Astrocyte of the spinal cord (primary cell): Measurements from ENCODE around the gene ATG14.

Experiments
- DNase-seq: peaks from one replicate; pipeline ENCODE4 v3.0.0; 2011; ENCODE audit warnings: low read depth, low spot score
- H3K4me3 ChIP-seq: 2 replicates; pipeline ENCODE4 v1.5.1; 2011; ENCODE audit warnings: low read depth, mild to moderate bottlenecking, low read length, moderate library complexity
- CTCF ChIP-seq: IDR thresholded peaks from 2 replicates; pipeline ENCODE4 v1.5.1; 2012; ENCODE audit warnings: low read depth, mild to moderate bottlenecking, low read length, inconsistent platforms
- in situ Hi-C: cut with HindIII; loops from 2 replicates; pipeline ENCODE4 v1.10.0; 2017; ENCODE audit warnings: low sequenced_read_pairs

Gene ATG14

DNA sequence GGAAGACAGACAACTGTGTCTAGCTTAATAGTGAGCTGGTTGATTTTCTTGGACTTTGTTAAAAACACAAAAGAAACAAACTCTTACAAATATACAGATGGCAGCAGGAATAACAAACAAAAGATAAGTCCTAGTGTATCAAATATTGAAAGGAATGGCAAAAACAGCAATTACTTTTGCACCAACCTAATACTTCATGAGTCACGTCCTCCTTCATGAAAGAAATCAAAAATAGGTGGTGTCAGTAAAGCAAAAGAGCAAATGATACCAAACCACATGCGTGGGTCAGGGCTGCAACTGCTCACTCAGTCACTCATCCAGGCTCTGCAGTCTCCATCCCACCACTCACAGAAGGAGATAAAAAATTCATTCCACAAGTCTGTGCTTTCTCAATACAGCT lies 11.8 kb downstream of the ATG14 start:
- no peak for TF ChIP-seq CTCF
- in situ Hi-C loops = no loop called here
- H3K4me3 ChIP-seq = no peak overlapping the region
- DNase-seq = no peak

- TF ChIP-seq CTCF = no peak
- no peak overlapping the region for H3K4me3 ChIP-seq
- no peak for DNase-seq
- in situ Hi-C loops = no loop called here
Observed at GRCh38 chr14:55399183-55399582, 12.4 kb downstream of the ATG14 start.

- no peak for TF ChIP-seq CTCF
- in situ Hi-C loops = no loop called here
- H3K4me3 ChIP-seq = no peak overlapping the region
- peak; percentile 96 for DNase-seq
Observed at GRCh38 chr14:55398679-55399078, 13.0 kb downstream of the ATG14 start.

DNA sequence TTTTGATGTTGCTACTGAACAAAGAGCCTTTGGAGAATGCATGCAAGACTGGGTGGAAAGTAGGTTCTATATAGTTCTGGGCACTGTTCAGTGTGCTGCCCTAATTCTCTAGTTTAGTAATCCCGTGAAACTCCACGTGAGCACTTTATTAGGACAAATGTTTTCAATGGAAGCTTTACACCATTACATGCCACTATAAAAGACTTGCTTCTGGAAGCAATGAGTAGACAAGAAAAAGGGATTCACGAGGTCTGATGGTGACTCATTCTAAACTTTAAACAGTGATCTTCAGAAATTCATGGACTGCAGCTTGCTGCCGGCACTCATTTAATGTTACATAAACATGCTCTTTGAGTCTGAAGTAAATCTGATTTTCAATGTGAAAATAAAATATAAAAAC lies 22.3 kb downstream of the ATG14 start:
- peak; percentile 80 for DNase-seq
- in situ Hi-C loops = no loop called here
- H3K4me3 ChIP-seq = no peak overlapping the region
- TF ChIP-seq CTCF = no peak

DNA sequence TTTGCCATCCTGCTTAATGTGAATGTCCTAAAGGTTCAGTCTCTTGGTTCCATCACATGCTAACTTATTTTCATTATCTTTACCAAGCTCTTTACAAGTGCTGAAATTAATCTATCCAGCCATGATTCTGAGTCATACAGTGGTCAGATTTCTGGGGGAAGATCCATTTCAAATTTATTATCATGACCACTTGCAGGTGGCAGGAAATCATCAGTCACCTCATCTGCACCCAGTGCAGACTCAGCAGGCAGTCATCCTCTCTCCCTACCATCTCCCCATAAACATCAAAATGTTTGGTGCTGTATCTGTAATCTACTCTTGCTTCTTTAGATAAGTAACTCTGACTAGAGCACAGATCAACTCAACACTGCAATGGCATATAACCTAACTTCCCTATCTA lies 23.5 kb downstream of the ATG14 start:
- H3K4me3 ChIP-seq = no peak overlapping the region
- in situ Hi-C loops = no loop called here
- TF ChIP-seq CTCF = no peak
- DNase-seq = peak; percentile 51

- no peak overlapping the region for H3K4me3 ChIP-seq
- in situ Hi-C loops = no loop called here
- DNase-seq = no peak
- TF ChIP-seq CTCF = no peak
Observed at GRCh38 chr14:55387121-55387520, 24.5 kb downstream of the ATG14 start.
